ENCODE measurements around the gene ZNF598.

Gene ZNF598

DNA sequence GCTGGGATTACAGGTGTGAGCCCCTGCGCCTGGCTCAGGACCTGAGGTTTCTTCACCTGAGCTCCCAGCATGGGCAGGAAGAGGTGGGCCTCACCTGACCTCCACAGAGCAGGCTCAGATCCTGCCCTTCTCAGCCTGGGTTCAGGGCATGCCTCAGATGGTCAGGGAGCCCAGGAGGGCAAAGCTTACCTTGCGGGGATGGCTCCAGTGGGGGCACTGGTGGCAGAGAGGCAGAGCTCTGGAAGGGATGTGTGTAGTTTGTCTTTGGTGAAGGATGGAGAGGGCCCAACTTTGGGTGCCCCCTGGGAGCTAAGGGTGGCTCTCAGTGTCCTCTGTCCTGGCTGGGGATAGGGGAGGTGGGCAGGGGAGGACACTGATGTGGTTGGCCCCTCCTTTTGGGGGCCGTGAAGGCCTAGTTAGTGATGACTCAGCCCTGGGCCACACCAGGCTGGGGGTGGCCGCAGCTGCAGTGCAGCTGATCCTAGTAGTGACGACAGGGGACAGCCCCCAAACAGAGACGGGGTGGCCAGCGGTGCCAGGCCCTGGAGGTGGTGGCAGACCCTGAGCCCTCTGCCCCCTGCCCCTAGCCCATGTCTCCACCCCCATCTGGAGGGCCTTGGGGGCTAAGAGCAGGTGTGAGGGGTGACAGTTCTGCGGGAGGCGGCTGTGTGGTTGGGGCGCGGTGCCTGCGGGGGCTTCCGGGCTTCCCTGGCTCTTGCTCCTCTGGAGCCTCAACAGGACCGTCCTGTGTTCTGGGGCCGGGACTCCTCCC is 22.9 kb upstream of the ZNF598 start:
- TF ChIP-seq POLR2A (IDR thresholded peaks at IDR 0.05; ENCODE audit: low read depth, low read length) (no peak), POLR2AphosphoS5 (IDR thresholded peaks at IDR 0.05; ENCODE audit: low read depth, low read length) (no peak)
- FAIRE-seq: no peak
- no peak for DNase-seq (ENCODE audit: insufficient read length)

DNA sequence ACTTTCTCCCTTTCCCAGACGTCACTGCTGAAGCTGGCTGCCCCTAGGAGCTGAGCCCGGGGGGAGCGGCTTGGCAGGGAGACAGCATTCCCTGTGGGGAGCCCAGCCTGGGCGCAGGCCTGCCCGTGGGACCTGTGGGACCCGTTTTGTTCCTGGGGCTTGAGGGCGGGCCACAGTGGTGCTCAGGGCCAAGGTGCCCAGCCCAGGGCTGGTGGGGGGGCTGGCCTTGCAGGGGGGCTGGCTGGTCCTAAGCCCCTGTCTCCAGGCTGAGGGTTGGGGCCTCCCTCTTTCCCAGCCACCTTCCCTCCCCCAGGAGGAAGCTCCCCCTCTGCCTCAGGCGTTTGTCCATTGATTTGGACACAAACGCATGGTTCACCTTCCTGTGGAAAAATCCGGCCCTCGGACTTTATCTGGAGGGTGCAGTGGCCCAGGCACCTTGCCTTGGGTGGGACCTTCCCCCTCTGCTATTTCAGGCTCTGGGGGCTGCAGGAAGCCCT is 21.5 kb upstream of the ZNF598 start:
- TF ChIP-seq POLR2AphosphoS5 (IDR thresholded peaks at IDR 0.05; ENCODE audit: low read depth, low read length): no peak
- no peak for TF ChIP-seq TAF1 (IDR thresholded peaks at IDR 0.05; ENCODE audit: borderline replicate concordance, low read depth, low read length)
- DNase-seq (ENCODE audit: insufficient read length) (no peak), FAIRE-seq (no peak)

DNA sequence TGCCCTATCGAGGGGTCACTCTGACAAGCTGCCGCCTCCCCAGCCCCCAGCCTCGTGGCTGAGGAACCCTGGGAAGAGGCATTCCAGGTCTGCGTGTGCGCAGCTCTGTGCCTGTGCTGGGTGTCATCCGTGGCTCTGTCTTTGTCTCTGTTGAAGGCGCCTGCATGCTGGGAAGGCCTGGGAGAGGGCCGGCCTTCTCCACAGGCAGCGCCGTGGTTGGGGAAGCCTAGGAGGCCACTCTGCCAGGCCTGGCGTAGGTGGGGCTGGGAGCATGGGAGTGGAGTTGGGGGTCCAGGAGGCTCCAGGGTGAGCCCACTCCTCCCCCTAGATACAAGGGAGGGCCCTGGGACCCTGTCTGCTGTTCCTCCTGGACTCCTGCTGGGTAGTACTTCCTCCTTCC is 20.4 kb upstream of the ZNF598 start:
- no peak for FAIRE-seq
- TF ChIP-seq TAF1 (IDR thresholded peaks at IDR 0.05; ENCODE audit: borderline replicate concordance, low read depth, low read length) (no peak), POLR2AphosphoS5 (IDR thresholded peaks at IDR 0.05; ENCODE audit: low read depth, low read length) (no peak), POLR2A (IDR thresholded peaks at IDR 0.05; ENCODE audit: low read depth, low read length) (no peak)
- DNase-seq (ENCODE audit: insufficient read length): no peak

DNA sequence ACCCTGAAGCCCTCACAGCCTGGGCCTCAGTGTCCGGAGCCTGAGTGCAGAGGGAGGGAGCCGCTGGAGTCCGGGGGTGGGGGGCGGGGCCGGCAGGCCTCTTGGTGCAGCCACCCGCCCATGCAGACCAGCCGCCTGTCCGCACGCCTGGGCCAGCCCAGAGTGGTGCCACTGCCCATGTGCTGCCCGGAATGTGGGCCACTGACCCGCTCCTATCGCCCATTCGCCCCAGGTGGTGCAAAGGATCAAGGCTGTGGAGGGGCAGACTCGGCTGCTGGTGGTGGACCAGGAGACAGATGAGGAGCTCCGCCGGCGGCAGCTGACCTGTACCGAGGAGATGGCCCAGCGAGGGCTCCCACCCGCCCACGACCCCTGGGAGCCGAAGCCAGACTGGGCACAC is 19.7 kb upstream of the ZNF598 start:
- no peak for DNase-seq (ENCODE audit: insufficient read length)
- FAIRE-seq: no peak
- no peak for TF ChIP-seq POLR2AphosphoS5 (IDR thresholded peaks at IDR 0.05; ENCODE audit: low read depth, low read length)
- no peak for TF ChIP-seq TAF1 (IDR thresholded peaks at IDR 0.05; ENCODE audit: borderline replicate concordance, low read depth, low read length)
- TF ChIP-seq POLR2A (IDR thresholded peaks at IDR 0.05; ENCODE audit: low read depth, low read length): no peak

DNA sequence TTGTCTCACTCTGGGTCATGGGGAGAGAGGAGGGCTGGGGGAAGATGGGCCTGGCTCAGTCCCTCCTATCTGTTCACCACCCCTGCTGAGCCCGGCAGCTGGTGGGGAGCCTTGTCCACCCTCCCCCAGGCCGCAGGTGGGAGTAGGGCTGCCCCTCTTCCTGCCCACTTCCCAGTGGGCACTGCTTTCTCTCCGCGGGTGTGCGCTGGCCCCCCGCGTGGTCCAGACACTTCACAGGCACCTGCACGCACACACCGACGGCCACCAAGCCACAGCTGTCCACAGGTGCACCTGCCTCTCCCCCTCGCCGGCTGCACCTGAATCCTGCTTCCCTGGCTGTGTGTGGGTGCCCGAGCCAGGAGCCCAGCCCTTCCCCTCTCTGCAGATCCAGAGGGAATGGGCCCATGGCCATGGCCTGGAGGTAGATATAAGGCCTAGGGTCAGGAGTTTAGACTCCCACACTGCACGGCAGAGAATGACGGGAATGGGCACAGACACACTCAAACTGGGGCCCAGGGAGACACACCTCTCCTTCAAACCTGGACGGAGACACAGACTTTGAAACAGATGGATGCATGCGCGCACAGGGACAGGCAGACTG is 19.1 kb upstream of the ZNF598 start:
- TF ChIP-seq TAF1 (IDR thresholded peaks at IDR 0.05; ENCODE audit: borderline replicate concordance, low read depth, low read length) (no peak), POLR2A (IDR thresholded peaks at IDR 0.05; ENCODE audit: low read depth, low read length) (no peak), POLR2AphosphoS5 (IDR thresholded peaks at IDR 0.05; ENCODE audit: low read depth, low read length) (no peak)
- FAIRE-seq (no peak), DNase-seq (ENCODE audit: insufficient read length) (no peak)

DNA sequence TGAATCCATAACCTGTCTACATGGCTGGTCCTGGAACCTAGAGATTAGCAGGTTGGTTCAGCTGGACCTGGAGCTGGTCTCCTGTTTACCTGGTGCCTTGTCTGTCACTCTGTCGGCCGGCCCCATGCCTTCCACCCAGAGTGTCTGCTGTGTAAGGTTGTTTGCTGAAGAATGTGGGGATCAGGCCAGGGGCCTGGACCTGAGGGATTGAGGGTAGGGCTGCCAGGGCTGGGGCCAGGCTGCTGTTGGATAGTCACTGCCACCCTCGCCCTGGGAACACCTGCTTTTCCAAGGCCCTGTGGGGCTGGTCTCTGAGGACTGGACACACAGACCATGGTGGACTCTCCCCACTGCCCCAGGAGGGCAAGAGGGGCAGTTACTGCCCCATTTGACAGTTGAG is 18.5 kb upstream of the ZNF598 start:
- no peak for DNase-seq (ENCODE audit: insufficient read length)
- FAIRE-seq: no peak
- no peak for TF ChIP-seq POLR2A (IDR thresholded peaks at IDR 0.05; ENCODE audit: low read depth, low read length)

DNA sequence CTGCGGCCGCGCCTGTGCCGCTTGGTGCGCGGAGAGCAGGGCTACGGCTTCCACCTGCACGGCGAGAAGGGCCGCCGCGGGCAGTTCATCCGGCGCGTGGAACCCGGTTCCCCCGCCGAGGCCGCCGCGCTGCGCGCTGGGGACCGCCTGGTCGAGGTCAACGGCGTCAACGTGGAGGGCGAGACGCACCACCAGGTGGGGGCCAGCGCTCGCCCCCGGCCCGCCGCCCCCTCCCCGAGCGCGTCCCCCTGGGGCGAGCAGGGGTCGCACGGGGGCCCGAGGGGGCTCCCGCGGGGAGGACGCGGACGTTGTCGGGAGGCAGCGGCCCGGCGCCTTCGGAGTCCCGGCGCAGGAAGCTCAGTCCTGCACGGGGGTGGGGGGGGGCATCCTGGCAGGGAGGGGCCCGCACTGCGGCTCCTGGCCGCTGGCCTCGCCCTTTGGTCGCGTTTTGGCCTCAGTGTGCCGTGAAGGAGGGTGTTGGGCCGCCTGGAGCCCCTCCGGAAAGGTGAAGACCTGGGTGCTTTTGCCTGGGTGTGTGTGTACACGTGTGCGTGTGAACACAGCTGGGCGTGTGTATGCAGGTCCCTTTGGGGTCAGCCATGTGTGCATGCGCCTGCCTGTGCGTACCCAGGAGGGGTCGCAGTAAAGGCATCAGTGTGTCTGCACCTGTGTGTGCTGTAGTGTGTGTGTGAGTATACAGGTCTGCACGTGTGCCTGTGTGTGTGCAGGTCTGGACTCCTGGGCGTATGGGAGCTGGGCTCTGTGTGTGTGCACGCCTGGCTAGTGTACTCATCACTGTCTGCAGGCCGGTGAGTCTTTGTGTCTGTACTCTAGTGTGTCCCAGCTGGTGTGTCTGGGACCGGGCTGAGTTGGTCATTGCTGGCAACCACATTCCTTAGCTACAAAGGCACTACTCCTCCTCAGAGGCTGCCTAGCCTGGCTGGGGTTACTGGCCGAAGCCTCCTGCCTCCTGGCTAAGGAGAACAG is 17.7 kb upstream of the ZNF598 start:
- no peak for TF ChIP-seq POLR2A (IDR thresholded peaks at IDR 0.05; ENCODE audit: low read depth, low read length)
- TF ChIP-seq POLR2AphosphoS5 (IDR thresholded peaks at IDR 0.05; ENCODE audit: low read depth, low read length): no peak
- TF ChIP-seq TAF1 (IDR thresholded peaks at IDR 0.05; ENCODE audit: borderline replicate concordance, low read depth, low read length): no peak
- FAIRE-seq (no peak), DNase-seq (ENCODE audit: insufficient read length) (no peak)

DNA sequence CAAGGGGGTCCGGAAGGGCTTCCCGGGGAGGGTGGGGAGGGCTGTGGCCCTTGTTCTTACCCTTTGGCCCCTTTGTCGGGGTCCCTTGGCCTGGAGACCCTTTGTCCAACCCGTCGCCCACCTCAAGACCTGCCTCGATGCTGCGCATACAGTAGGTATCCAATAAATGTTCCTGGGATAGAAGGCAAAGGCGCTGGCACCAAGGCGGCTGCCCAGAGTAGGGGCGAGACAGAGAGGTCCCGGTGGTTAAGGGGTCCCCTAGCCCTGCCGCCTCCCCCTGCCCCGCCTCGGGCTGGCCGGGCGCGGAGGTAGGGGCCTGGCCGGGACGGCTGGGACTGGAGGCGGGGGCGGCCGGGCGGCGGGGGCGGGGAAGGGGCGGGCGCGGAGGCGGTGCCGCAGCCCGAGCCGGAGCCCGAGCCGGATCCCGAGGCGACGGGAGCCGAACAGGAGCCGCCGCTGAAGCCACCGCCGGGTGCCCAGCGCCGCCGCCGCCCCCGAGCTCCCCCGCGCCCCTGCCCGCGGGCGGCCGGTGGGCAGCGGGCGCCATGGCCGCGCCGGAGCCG is 16.9 kb upstream of the ZNF598 start, which contains the start of gene NHERF2:
Gene NHERF2 (plus strand): TSS at position 442 of the 563 bp plus-strand sequence. CDS start 104 bp downstream, at position 546.
- DNase-seq (ENCODE audit: insufficient read length) (no peak), FAIRE-seq (no peak)
- TF ChIP-seq TAF1 (IDR thresholded peaks at IDR 0.05; ENCODE audit: borderline replicate concordance, low read depth, low read length): no peak
- TF ChIP-seq POLR2AphosphoS5 (IDR thresholded peaks at IDR 0.05; ENCODE audit: low read depth, low read length): no peak
- no peak for TF ChIP-seq POLR2A (IDR thresholded peaks at IDR 0.05; ENCODE audit: low read depth, low read length)

DNA sequence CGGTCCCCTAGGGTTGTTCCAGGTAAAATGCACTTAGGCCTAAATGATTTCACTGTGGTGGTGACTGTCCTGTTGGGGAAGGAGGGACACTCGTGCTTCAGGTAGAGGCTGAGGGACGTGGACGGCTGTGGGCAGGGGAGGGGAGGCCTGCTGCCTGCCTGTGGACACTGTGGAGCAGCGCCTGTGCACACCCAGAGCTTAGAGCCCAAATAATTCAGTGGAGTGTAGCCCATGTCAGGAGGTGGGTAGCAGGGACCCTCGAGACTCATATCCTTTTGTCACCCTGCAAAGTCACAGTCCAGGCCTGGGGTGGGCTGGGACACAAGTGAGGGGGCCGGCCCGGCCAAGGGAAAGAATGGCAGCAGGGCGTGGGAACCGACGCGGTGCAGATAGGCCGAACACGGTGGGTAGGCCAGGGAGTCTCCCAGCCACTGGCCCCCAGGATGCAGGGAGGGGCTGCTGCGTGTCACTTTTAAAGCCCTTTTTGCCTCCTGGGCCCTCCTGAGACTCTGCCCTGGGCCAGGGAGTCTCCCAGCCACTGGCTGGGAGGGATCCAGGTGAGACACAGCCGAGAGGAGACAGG is 16.3 kb upstream of the ZNF598 start:
- no peak for FAIRE-seq
- TF ChIP-seq TAF1 (IDR thresholded peaks at IDR 0.05; ENCODE audit: borderline replicate concordance, low read depth, low read length): no peak
- no peak for TF ChIP-seq POLR2AphosphoS5 (IDR thresholded peaks at IDR 0.05; ENCODE audit: low read depth, low read length)
- TF ChIP-seq POLR2A (IDR thresholded peaks at IDR 0.05; ENCODE audit: low read depth, low read length): no peak
- no peak for DNase-seq (ENCODE audit: insufficient read length)

DNA sequence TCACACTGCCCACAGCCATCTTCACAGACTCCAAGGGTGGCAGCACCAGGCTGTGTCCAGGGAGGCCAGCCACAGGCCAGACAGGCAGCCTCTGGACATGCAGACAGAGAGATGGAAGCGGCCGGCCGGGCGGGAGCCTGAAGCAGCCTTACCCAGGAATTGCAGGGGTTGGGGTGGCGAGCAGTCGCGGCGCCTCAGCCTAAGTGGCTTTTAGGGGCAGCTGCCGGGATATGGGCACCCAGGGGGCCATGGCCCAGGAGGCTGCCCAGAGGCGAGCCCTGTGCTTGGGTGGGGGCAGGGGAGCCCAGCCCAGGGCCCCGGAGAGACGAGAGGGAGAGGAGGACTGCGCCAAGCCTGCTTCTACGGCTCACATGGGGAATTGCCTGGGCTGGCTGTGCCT is 15.6 kb upstream of the ZNF598 start:
- FAIRE-seq (no peak), DNase-seq (ENCODE audit: insufficient read length) (no peak)
- TF ChIP-seq POLR2AphosphoS5 (IDR thresholded peaks at IDR 0.05; ENCODE audit: low read depth, low read length): no peak
- TF ChIP-seq TAF1 (IDR thresholded peaks at IDR 0.05; ENCODE audit: borderline replicate concordance, low read depth, low read length): no peak
- TF ChIP-seq POLR2A (IDR thresholded peaks at IDR 0.05; ENCODE audit: low read depth, low read length): no peak

DNA sequence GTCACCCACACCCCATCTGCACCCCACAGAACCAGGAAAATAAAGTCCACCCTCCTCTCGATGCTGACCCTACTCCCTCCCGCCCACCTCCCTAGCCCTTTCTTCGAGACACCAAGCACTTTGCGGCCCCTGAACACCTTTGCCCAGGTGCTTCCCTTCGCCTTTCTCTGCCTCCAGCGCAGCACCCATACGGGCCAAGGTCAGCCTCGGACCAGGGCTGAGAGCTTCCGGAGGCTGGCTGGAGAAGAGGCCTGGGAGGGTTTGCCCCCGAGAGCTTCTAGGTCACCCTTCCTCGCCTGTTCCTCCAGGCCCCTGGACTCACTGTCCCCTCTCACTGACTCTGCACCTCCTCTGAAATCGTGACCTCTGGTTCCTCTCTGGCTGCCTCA is 14.4 kb upstream of the ZNF598 start:
- TF ChIP-seq POLR2A (IDR thresholded peaks at IDR 0.05; ENCODE audit: low read depth, low read length): no peak
- no peak for TF ChIP-seq TAF1 (IDR thresholded peaks at IDR 0.05; ENCODE audit: borderline replicate concordance, low read depth, low read length)
- FAIRE-seq (no peak), DNase-seq (ENCODE audit: insufficient read length) (no peak)
